CD4-positive, alpha-beta T cell treated with Interleukin-6 at 100 ng/mL for 8 hours (primary cell): ENCODE results near the gene CFAP221.
A peak's percentile ranks its signal among the peaks of the same experiment; 100 is the strongest.

ENCODE experiments used
- DNase-seq: peaks from one replicate; pipeline ENCODE4 v3.0.0-alpha.2; 2020; ENCODE audit warnings: mixed read lengths, low spot score

The CFAP221 gene

DNA sequence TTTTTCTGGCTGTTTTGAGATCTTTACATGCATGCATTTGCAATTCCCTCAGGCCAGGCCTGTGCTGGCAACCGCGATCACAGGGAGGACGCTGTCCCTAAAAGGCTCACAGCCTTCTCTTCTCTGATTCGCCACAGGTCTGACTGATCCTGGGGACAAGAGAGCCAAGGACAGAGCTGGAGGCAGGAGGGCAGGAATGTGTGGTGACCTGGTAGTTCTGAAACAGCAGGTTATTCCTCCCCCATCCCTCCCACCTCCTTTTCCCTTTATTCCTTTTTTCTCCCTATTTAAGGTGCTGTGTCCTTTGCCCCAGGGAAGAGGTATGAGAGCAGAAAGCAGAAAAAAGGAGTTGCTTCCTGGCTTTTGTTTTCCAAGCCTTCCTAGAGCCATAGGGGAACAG, 156.6 kb downstream of the CFAP221 start:
- no peak for DNase-seq

DNA sequence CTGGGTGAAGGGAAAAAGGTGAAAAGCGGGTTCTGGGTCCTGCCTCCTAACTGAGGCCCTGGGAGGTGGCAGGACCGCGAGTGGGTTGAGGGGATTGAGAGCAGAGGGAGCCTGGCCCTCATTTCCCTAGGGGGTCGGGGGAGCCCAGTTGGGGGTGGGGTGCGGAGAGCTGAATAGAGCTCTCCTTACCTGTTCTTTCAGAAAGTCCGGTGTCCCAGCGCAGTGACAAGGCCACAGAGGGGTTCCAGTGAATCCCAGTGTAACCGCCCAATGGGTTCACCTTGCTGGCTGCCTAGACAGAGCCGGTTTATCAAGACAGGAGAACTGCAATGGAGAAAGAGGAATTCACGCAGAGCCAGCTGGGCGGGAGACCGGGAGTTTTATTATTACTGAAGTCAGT, 157.1 kb downstream of the CFAP221 start:
- no peak for DNase-seq

- DNase-seq, result no peak
Measured at GRCh38 chr2:119702203-119702917, 158.1 kb downstream of the CFAP221 start.

- peak; percentile 63 for DNase-seq
Measured at GRCh38 chr2:119702918-119703401, 158.7 kb downstream of the CFAP221 start.

GRCh38 chr2:119703526-119703925, 159.3 kb downstream of the CFAP221 start:
- DNase-seq, result no peak

DNA sequence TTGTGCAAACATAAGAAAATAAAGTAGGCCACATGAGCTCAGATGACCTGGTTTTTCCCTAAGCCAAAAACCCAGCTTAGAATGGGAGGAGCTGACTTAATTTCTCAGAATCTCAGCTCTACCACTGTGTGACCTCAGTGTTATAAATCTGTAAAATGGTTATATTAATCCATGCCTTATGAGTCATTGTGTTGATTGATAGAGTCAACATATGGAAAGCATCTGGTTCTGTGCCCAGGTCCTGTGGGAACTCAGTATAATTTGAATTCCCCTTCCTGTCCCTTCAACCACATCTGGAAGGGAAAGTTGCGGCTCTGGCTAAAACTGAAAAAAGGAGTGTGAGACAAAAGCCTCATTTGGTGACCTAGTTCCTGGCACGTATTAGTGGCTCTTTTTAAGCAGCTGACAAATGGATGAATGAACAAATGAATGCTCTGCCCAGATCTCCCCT, 160.4 kb downstream of the CFAP221 start:
- no peak for DNase-seq

GRCh38 chr2:119706221-119706620, 162.0 kb downstream of the CFAP221 start:
- no peak for DNase-seq
